Tibial nerve (tissue), 4 donors: ENCODE results near the gene PLEKHA6. TPM values are rescaled to one million over a fixed set of nuclear protein-coding genes. Genes with fewer than 3 reads are reported as not detected.

Source experiments
- DNase-seq, 2 donors: peaks; one replicate each; pipeline ENCODE4 v3.0.0-alpha.2; 2019; ENCODE audit warnings: low spot score in 2 of 2
- H3K27ac ChIP-seq, 4 donors: fragments of 200-600 bp; sonication (generic) in 3 of 4; one replicate each; pipeline ENCODE4 v1.5.1; 2017 to 2019; ENCODE audit warnings: mild to moderate bottlenecking in 1 of 4
- H3K27me3 ChIP-seq, 2 donors: fragments of 200-600 bp; sonication (generic) in 1 of 2; one replicate each; pipeline versions ENCODE4 v1.5.1 to v1.6.0; 2017 to 2019
- H3K36me3 ChIP-seq, 3 donors: fragments of 200-600 bp; sonication (generic); one replicate each; pipeline ENCODE4 v1.5.1; 2018 to 2019
- H3K4me1 ChIP-seq, 4 donors: fragments of 200-600 bp; sonication (generic) in 3 of 4; one replicate each; pipeline ENCODE4 v1.5.1; 2017 to 2019
- H3K4me3 ChIP-seq, 4 donors: fragments of 200-600 bp; sonication (generic) in 3 of 4; one replicate each; pipeline ENCODE4 v1.5.1; 2017 to 2019; ENCODE audit warnings: mild to moderate bottlenecking in 1 of 4, moderate library complexity in 1 of 4
- H3K9me3 ChIP-seq, 4 donors: fragments of 200-600 bp; sonication (generic) in 3 of 4; one replicate each; pipeline ENCODE4 v1.5.1; 2017 to 2019
- CTCF ChIP-seq, 5 experiments: fragments of 200-600 bp in 3 of 5; fragments of 450-650 bp in 2 of 5; sonication (generic) in 3 of 5; IDR thresholded peaks; one replicate each; pipeline ENCODE4 v1.5.1; 2016 to 2019; ENCODE audit warnings: antibody characterized with exemption in 5 of 5, mild to moderate bottlenecking in 3 of 5, moderate library complexity in 2 of 5
- EP300 ChIP-seq, 2 donors: sonication (generic); formaldehyde crosslinking; IDR thresholded peaks; one replicate each; pipeline ENCODE4 v1.6.1; 2017; ENCODE audit warnings: antibody characterized with exemption in 2 of 2, mild to moderate bottlenecking in 1 of 2
- POLR2A ChIP-seq, 2 donors: fragments of 450-650 bp; IDR thresholded peaks; one replicate each; pipeline ENCODE4 v1.6.1; 2017; ENCODE audit warnings: antibody characterized with exemption in 2 of 2, mild to moderate bottlenecking in 2 of 2, moderate library complexity in 2 of 2
- WGBS, 2 donors: methylation state at CpG; one replicate each; pipeline ENCODE4 v1.1.5; 2018; 5-methylcytosine and 5-hydroxymethylcytosine counted together
- total RNA-seq, 4 donors: library from RNA; depleted of rRNA; stranded (reverse); fragments of >200 nt; gene quantifications; one replicate each; pipeline ENCODE4 v1.1.0, GENCODE V29; 2016

PLEKHA6 gene
- total RNA-seq, 4 donors from 2014 or later: 6.6 to 13.9 (median 12.1) TPM

- Histone ChIP-seq H3K36me3 (no peaks in the 10 kb centered on the region), H3K9me3 (no peaks in the 10 kb centered on the region), H3K27ac (peak overlapping the region in 2 of 4 donors; percentile 17 to 30), H3K4me3 (peak overlapping the region in 3 of 4 donors; percentile 18 to 48 (median 45)), H3K4me1 (peaks cover 0 to 21% (median 9%) of the 10 kb centered on the region in 4 donors), H3K27me3 (peaks cover 0 to 16% of the 10 kb centered on the region in 2 donors)
- no peak for DNase-seq
- TF ChIP-seq CTCF (IDR thresholded peaks at IDR 0.05) (no peak), POLR2A (IDR thresholded peaks at IDR 0.05) (no peak), EP300 (IDR thresholded peaks at IDR 0.05) (no peak)
- WGBS, 2 donors: 34 to 41% methylated on average over 6 to 10 of the region's 11 CpGs
Measured at GRCh38 chr1:204362984-204363334, 3.2 kb upstream of the PLEKHA6 start.

GRCh38 chr1:204361781-204362180 is 2.1 kb upstream of the PLEKHA6 start:
- Histone ChIP-seq H3K4me1 (peaks cover 0 to 21% (median 9%) of the 10 kb centered on the region in 4 donors), H3K9me3 (no peaks in the 10 kb centered on the region), H3K4me3 (no peak overlapping the region), H3K27ac (no peak overlapping the region), H3K36me3 (no peaks in the 10 kb centered on the region), H3K27me3 (peaks cover 0 to 17% of the 10 kb centered on the region in 2 donors)
- DNase-seq: no peak
- no peak for TF ChIP-seq EP300 (IDR thresholded peaks at IDR 0.05)
- TF ChIP-seq POLR2A (IDR thresholded peaks at IDR 0.05): no peak
- TF ChIP-seq CTCF (IDR thresholded peaks at IDR 0.05): no peak
- whole genome bisulfite sequencing, 2 donors: 80 to 87% methylated on average over 10 of the region's 10 CpGs

- peaks cover 0 to 17% of the 10 kb centered on the region in 2 donors for H3K27me3 ChIP-seq
- WGBS, 2 donors: 50 to 67% methylated on average over 1 to 2 of the region's 2 CpGs
- no peak for TF ChIP-seq POLR2A (IDR thresholded peaks at IDR 0.05)
- no peak for TF ChIP-seq EP300 (IDR thresholded peaks at IDR 0.05)
- TF ChIP-seq CTCF (IDR thresholded peaks at IDR 0.05): no peak
Measured at GRCh38 chr1:204361341-204361771, 1.6 kb upstream of the PLEKHA6 start.

GRCh38 chr1:204360314-204360713 is 585 bp upstream of the PLEKHA6 start:
- H3K4me1 ChIP-seq: peaks cover 0 to 21% (median 9%) of the 10 kb centered on the region in 4 donors
- no peaks in the 10 kb centered on the region for H3K9me3 ChIP-seq
- H3K27ac ChIP-seq: no peak overlapping the region
- no peak overlapping the region for H3K4me3 ChIP-seq
- H3K27me3 ChIP-seq: peaks cover 0 to 17% of the 10 kb centered on the region in 2 donors
- WGBS, 2 donors: 67 to 68% methylated on average over 4 of the region's 4 CpGs
- no peaks in the 10 kb centered on the region for H3K36me3 ChIP-seq
- DNase-seq: no peak
- TF ChIP-seq CTCF (IDR thresholded peaks at IDR 0.05) (no peak), EP300 (IDR thresholded peaks at IDR 0.05) (no peak), POLR2A (IDR thresholded peaks at IDR 0.05) (no peak)

More at GRCh38 chr1:204361341-204361771, 1.6 kb upstream of the PLEKHA6 start:
- DNase-seq: no peak
- H3K27ac ChIP-seq: no peak overlapping the region
- H3K9me3 ChIP-seq: no peaks in the 10 kb centered on the region
- no peak overlapping the region for H3K4me3 ChIP-seq
- H3K4me1 ChIP-seq: peaks cover 0 to 21% (median 9%) of the 10 kb centered on the region in 4 donors
- H3K36me3 ChIP-seq: no peaks in the 10 kb centered on the region

DNA sequence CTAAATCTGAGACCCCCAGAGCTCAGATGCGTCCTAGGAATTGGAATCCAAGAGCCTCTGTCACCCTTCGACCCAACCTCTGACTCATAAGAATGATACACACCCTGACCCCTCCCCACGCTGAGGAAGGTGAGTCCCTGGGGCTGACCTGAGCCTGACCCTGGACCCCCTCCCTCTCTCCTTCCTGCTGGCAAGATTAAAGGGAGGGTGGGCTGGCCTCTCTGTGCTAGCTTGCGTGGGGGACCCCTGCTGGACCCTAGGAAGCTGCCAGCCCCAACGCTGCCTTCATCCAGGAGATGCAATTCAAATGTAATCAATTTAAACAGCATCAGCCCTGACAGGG is 627 bp downstream of the PLEKHA6 start:
- Histone ChIP-seq H3K4me3 (no peak overlapping the region), H3K4me1 (peaks cover 0 to 18% (median 9%) of the 10 kb centered on the region in 4 donors), H3K27ac (no peak overlapping the region), H3K36me3 (no peaks in the 10 kb centered on the region), H3K27me3 (peaks cover 0 to 17% of the 10 kb centered on the region in 2 donors), H3K9me3 (no peaks in the 10 kb centered on the region)
- TF ChIP-seq POLR2A (IDR thresholded peaks at IDR 0.05): no peak
- TF ChIP-seq EP300 (IDR thresholded peaks at IDR 0.05): no peak
- no peak for TF ChIP-seq CTCF (IDR thresholded peaks at IDR 0.05)
- DNase-seq: no peak
- 38 to 54% methylated on average over 5 of the region's 5 CpGs for WGBS, 2 donors
